SH-SY5Y (cell line): ENCODE measurements around the gene TTC38.

Experiments used
- GATA2 ChIP-seq: IDR thresholded peaks from 2 replicates; pipeline ENCODE4 v1.6.1; 2011; ENCODE audit warnings: mild to moderate bottlenecking, low read depth, low read length
- GATA3 ChIP-seq: IDR thresholded peaks from 2 replicates; pipeline ENCODE4 v1.6.1; 2011; ENCODE audit warnings: low read depth, mild to moderate bottlenecking, low read length, moderate library complexity

DNA sequence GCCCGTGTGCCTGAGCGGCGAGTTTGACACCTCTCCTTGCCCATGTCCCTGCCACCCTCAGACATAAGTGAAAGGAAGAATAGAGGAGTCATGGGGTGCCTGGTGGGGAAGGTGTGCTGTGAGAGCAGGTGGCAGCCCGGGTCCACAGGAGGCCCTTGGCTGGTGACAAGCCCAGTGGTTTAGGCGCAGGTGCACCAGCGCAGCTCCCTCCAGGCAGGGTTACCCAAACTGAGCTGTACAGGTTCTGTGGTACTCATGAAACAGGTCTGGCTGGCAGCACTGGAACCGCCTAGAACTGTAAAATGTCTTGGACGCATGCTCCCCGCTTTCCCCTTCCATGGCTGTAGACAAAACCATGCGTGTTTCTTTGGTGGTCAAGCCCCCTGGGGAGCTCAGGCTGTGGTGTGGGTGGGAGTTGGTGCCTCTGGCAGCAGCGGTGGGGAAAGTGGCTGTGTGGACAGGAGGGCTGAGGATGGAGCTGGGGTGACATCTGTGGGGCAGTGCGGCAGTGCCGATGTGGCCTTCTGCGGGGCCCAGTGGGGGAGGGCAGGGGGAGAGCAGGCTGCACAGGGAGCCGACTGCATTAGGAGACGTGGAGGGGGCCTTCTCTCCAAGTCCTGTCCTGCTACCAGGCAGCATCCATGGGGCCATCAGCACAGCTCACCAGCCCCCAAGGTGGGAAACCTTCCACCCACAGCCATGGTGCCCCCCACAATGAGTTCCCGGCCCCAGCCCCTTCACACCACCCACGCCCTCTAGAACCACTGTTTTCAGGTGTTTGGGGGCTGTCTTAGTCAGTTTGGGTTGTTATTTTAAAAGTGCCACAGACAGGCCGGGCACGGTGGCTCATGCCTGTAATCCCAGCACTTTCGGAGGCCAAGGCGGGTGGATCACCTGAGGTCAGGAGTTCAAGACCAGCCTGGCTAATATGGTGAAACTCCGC, 23.3 kb downstream of the TTC38 start:
- TF ChIP-seq GATA2 (no peak), GATA3 (no peak)
